GM19023 (cell line): Measurements from ENCODE around the gene EML1.
"Not testable (repeated sequence)": the region's sequence is repeated elsewhere in the genome, so short reads cannot be mapped to it uniquely, and the experiment has no call there.

ENCODE experiments used
- ATAC-seq: cut with Tn5 transposase; IDR thresholded peaks from one replicate; pipeline ENCODE4 v1.9.1; 2021; ENCODE audit warnings: mild to moderate bottlenecking, moderate library complexity; ENCODE audit not compliant: unreplicated experiment

Gene EML1

DNA sequence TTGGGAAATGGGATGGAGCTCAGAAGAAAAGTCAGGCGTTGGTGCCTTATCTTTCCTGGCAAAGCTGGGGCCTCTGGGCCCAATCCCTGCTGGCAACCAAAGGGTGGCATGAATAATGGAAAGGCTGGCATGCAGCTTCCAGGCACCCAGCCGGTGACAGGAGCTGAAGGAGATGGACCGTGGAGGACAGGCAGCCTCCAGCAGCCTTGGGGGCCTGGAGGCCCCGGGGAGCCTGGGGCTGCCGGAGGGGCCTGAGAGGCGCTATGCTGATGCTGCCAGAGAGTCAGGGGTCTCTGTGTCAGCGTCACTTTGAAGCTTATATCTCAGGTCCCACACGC lies 38.2 kb upstream of the EML1 start:
- no peak for ATAC-seq

DNA sequence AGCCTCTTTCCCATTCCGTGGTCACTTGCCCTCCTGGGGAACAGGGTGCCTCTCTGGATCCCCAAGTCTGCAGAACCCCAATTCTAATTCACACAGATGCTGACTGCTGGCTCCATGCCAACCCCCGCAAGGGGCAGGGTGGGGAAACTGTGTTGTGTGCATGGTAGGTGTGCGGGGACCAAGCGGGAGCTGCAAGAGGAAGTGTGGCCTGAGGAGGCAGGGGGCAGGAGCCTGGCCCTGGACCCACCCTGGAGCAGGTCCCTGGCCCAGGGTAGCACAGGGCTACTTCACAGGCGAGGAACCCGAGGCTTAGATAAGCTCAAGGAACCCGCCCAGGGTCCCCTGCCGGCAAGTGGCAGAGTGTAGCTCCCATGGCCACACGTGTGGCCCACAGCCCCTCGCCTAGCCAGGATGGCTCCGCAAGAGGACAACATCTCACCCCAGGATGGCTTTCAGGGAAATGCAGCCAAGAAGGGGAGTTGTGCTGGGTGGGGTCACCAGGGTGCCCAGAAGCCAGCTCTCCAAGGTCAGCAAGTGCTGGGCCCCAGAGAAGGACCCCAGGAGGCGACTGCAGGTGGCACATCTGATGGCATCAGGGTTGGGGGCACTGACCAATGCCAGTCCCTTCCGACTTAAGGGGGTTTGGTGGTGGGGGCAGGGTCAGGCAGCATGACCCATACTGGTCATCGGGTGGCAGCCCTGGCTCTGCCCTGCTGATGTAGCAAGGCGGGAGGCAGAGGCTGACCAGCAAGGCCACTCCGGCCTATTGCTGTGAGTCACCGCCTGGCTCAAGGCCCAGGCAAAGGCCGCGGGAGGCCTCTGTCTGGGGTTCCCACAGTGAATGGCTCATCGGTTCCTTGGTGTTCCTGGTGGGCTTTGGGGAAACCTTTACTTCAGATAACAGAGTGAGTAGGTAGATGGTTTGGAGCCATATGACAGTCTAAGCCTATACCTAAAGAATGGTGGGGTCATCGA lies 37.3 kb upstream of the EML1 start:
- ATAC-seq: no peak

DNA sequence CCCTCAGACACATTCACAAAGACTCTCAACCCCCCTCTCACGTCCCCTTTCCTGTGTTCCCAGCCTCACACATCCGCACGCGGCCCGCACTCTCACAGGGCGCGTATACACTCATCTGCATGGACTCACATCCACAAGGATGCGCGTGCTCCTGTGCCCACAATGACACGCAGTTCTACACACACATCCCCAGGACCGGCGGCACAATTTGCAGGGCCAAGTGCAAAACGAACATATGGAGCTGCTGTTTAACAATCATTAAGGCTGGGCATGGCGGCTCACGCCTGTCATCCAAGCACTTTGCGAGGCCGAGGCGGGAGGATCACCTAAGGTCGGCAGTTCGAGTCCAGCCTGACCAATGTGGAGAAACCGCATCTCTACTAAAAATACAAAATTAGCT lies 36.4 kb upstream of the EML1 start:
- ATAC-seq: no peak

GRCh38 chr14:99757331-99758070 lies 35.7 kb upstream of the EML1 start:
- ATAC-seq: no peak

DNA sequence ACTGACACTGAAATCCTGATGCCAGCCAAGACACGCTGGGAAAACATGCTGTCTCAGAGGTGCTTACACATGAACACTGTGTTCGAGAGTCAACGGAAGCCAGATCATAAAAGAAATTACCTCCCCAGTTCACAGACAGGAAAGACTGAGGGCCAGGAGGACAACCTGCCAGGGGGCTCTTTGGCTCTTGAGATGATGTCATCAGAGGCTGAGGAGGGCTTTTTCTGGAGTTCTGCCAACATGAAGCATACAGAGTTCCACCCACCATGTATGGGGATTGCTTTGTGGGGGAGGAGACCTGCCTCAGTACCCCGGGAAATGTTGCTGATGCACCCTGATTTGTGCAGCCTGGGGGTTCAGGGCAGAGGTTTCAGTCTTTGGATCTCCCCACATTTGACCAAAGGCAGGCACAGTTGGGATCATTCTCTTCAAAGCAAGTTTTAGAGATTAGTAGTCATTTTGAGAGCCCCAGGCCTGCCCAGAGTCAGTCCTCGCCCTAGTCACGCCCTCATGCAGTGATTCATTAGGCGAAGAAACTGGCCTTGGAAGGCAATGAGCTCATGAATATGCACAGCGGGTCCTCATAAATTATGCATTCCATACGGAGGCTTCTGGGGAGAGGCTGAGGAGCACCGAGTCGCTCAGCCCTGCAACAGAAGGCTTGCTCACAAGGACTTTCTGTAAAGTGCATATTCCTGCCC lies 34.9 kb upstream of the EML1 start:
- no peak for ATAC-seq

GRCh38 chr14:99758872-99759545 lies 34.2 kb upstream of the EML1 start:
- ATAC-seq: no peak

- no peak for ATAC-seq
Observed at GRCh38 chr14:99759546-99759925, 33.7 kb upstream of the EML1 start.

DNA sequence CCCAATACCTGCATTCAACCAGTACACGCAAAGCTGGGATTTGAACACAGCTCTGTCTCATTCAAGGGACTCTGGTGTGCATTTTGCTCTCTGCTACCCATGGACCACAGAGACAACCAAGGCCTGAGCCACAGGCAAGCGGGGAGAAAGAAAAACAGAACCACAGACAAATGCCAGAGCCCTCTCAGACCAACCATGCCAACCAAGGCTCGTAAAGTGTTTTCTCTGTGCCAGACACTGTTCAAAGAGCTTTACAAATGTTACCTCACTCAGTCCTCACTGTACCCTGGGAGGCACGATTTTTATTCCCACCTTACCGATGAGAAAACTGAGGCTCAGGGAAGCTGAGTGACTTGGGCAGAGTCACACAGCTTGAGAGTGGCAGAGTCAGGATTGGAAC lies 32.4 kb upstream of the EML1 start:
- ATAC-seq: no peak

DNA sequence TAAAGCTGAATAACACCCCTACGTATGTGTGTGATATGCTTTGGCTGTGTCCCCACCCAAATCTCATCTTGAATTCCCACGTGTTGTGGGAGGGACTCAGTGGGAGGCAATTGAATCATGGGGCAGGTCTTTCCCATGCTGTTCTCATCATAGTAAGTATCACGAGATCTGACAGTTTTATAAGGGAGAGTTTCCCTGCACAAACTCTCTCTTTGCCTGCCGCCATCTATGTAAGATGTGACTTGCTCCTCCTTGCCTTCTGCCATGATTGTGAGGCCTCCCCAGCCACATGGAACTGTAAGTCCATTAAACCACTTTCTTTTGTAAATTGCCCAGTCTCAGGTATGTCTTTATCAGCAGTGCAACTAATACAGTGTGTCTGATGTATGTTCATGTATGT lies 30.3 kb upstream of the EML1 start:
- ATAC-seq: not testable (repeated sequence)

- ATAC-seq: no peak
Observed at GRCh38 chr14:99763527-99764221, 29.5 kb upstream of the EML1 start.

DNA sequence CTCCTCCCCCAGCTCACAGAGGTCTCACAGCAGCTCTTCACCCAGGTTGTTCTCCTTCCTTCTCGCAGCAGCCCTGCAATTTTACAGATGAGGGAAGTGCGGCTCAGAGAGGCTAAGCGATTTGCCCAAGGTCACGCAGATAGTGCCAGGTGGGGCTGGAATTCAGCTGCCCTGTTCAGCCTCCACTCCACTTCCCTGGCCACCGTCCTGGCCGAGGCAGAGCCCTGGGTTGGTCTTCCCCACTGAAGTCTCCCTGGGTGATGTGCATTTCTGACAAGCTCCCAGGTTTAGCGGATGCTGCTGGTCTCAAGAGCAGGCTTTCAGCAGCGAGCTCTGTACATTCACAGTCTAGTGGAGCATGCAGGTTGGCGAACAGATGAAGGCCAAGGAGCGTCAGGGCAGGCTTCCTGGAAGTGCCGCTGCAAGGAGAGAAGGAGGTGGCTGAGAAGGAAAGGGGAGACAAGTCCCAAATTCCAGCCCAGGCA lies 28.9 kb upstream of the EML1 start:
- ATAC-seq: no peak

DNA sequence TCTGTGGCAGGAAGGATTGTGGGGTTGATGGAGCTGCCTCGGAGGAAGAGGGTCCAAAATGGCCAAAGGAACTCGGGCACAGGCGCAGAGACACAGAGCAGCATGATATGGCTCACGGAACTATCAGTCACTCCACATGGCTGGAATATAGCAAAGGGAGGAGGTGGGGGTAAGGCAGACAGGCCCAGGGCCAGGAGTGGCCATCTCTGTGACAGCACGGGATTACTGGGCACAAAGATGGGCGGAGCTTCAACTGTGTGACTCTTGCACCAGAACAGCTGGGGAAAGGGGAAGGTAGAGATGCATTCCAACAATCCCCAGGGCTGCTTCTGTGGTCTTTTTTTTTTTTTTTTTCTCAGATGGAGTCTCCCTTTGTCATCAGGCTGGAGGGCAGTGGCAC lies 24.8 kb upstream of the EML1 start:
- no peak for ATAC-seq

DNA sequence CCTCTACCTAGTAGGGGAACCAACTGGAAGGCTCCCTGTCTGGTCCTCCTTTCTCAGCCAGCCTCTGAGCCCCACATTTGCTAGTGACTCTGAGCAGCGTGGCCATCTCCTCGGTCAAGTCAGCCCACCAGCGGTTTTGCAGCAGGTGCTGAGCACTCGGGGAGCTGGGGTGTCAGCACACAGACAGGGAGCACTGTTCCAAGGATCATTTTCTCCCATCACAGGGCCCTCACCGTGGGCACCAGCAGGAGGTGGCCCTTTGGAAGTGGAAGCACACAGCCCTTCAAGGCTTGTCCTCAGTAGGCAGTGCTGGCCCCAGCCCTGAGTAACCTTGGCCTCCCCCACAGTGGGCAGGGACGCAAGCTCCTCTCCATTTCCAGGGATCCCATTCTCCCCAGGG lies 24.1 kb upstream of the EML1 start:
- no peak for ATAC-seq

DNA sequence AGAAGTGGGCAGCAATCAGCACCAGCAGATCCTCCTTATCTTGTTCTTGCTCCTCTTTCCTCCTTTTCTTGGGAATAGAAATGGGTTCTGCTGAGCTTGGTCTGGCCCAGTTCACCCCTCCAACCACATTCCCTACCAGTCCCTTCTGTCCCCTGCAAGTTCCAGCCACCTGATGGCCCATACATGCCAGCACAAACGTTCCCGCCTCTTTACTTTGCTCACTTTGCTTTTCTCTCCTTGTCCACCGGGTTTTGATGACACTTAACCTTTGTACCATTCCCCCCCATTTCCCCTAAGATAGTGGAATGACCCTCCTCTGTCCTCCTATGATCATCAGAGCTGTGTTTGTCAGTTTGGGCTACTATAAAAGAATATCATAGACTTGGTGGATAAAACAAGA lies 23.4 kb upstream of the EML1 start:
- no peak for ATAC-seq

- no peak for ATAC-seq
Observed at GRCh38 chr14:99772371-99773283, 20.6 kb upstream of the EML1 start.

GRCh38 chr14:99773521-99774497 lies 19.4 kb upstream of the EML1 start:
- ATAC-seq: no peak

GRCh38 chr14:99774556-99775307 lies 18.5 kb upstream of the EML1 start:
- ATAC-seq: no peak
